CD4-positive, alpha-beta T cell (primary cell): ENCODE results near the gene FGFRL1. TPM values are rescaled to one million over a fixed set of nuclear protein-coding genes. Genes with fewer than 3 reads are reported as not detected.

Experiments
- ATAC-seq: fragments of 200-7000 bp; cut with Tn5 transposase; one replicate; pipeline ENCODE4 v1.10.0; 2022; ENCODE audit warnings: mild to moderate bottlenecking; ENCODE audit not compliant: poor library complexity
- CTCF ChIA-PET: fragments of 350-600 bp; sonication (Branson Sonifier 250); formaldehyde crosslinking; loops from one replicate; lab custom pipeline; 2021; ENCODE audit warnings: antibody characterized with exemption, inconsistent platforms; lab: Charles Lee
- POLR2A ChIA-PET: fragments of 350-600 bp; sonication (Branson Sonifier 250); formaldehyde crosslinking; loops from one replicate; lab custom pipeline; 2021; ENCODE audit warnings: antibody characterized with exemption, inconsistent platforms; lab: Charles Lee
- DNase-seq, 14 experiments: peaks; one replicate each; pipeline ENCODE4 v3.0.0-alpha.2; 2013 to 2020; ENCODE audit warnings: mixed read lengths in 2 of 14
- H3K27ac ChIP-seq, 2 donors: one replicate each; pipeline versions ENCODE4 v1.5.1 to v1.7.0; 2013; ENCODE audit warnings: low read length in 2 of 2, low read depth in 1 of 2, mild to moderate bottlenecking in 1 of 2
- H3K27me3 ChIP-seq, 2 experiments: 1 replicate in 1 of 2; 2 replicates in 1 of 2; pipeline versions ENCODE4 v1.6.1 to v1.7.0; 2013; ENCODE audit warnings: low read length in 2 of 2, control low read depth in 1 of 2, mild to moderate bottlenecking in 1 of 2, moderate library complexity in 1 of 2; ENCODE audit not compliant: insufficient read depth in 2 of 2, control insufficient read depth in 1 of 2
- H3K36me3 ChIP-seq: one replicate; pipeline ENCODE4 v1.6.1; 2013; ENCODE audit warnings: low read length, control low read depth; ENCODE audit not compliant: insufficient read depth
- H3K4me1 ChIP-seq: one replicate; pipeline ENCODE4 v1.6.1; 2013; ENCODE audit warnings: low read length, control low read depth; ENCODE audit not compliant: insufficient read depth
- H3K4me3 ChIP-seq: one replicate; pipeline ENCODE4 v1.5.1; 2013; ENCODE audit warnings: mild to moderate bottlenecking, low read length, moderate library complexity
- H3K9me3 ChIP-seq, 2 experiments: 1 replicate in 1 of 2; 2 replicates in 1 of 2; pipeline versions ENCODE4 v1.6.1 to v1.7.0; 2013; ENCODE audit warnings: low read length in 2 of 2, mild to moderate bottlenecking in 2 of 2, control low read depth in 1 of 2, moderate library complexity in 1 of 2; ENCODE audit not compliant: control insufficient read depth in 1 of 2, insufficient read depth in 1 of 2
- H3K27ac Mint-ChIP-seq: one replicate; pipeline ENCODE4 v1.8.0; 2020; ENCODE audit warnings: mixed read lengths
- H3K27me3 Mint-ChIP-seq: one replicate; pipeline ENCODE4 v1.8.0; 2021; ENCODE audit warnings: mixed read lengths
- H3K36me3 Mint-ChIP-seq: one replicate; pipeline ENCODE4 v1.8.0; 2021; ENCODE audit warnings: low read depth, mixed read lengths
- H3K4me1 Mint-ChIP-seq: one replicate; pipeline ENCODE4 v1.8.0; 2021; ENCODE audit warnings: low read depth, mixed read lengths
- H3K4me3 Mint-ChIP-seq: one replicate; pipeline ENCODE4 v1.8.0; 2020; ENCODE audit warnings: mild to moderate bottlenecking, mixed read lengths
- H3K9me3 Mint-ChIP-seq: one replicate; pipeline ENCODE4 v1.8.0; 2020; ENCODE audit warnings: mixed read lengths
- intact Hi-C, 2 experiments: fragments of 100-400 bp; cut with DNase I in 1 of 2; cut with micrococcal nuclease in 1 of 2; formaldehyde crosslinking; loops; one replicate each; pipeline versions ENCODE4 v1.15.1 to v1.9.0; 2023 to 2025; cut with DNase I, micrococcal nuclease
- total RNA-seq, 174 experiments: library from RNA in 2 of 174; stranded (reverse) in 2 of 174; gene quantifications; one replicate each; pipeline ENCODE4 v1.2.3 and lab custom pipeline; 2021 to 2026
- TF ChIP-seq, protein P1 (sequence below): fragments of 200-600 bp; IDR thresholded peaks from one replicate; pipeline ENCODE4 v1.8.0; 2022; ENCODE audit warnings: antibody characterized with exemption, mild to moderate bottlenecking

The FGFRL1 gene
- total RNA-seq, 2 experiments from 2014 or later = 21.8 to 25.0 TPM

DNA sequence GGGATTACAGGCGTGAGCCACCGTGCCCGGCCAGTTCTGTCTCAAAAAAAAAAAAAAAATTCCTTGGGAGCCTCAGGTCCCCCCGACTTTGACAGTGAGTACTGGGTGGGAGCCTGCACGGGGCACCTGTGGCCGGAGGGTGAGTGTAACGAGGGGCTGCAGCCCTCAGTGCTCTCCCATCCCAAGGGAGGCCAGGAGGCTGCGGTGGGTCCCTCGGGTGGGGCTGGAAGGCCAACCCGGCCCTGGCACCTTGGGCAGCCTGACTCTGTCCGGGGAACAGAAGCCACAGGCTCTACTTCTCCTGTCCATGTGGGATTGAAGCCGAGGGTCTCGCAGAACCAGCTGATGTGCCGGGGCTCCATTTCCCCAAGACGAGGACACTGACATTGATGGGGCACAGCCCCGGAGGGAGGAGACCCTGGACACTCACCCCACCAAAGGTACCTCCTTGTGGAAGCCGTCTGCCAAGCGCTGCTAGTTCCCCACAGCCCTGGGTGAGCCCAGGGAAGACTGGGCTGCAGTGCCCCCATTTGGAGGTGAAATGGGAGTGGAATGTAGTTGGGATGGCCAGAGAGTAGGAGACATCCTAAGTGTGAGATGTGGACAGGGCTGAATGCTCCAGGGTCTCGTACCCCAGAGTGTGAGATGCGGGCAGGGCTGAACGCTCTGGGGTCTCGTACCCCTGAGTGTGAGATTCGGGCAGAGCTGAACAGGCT lies 16.0 kb upstream of the FGFRL1 start:
- H3K4me1 ChIP-seq = peaks cover 15% of the 10 kb centered on the region
- DNase-seq = no peak
- Mint-ChIP-seq H3K4me3 (no peak overlapping the region), H3K27me3 (peaks cover 16% of the 10 kb centered on the region), H3K4me1 (peaks cover 16% of the 10 kb centered on the region), H3K9me3 (no peaks in the 10 kb centered on the region), H3K36me3 (no peaks in the 10 kb centered on the region), H3K27ac (no peak overlapping the region)
- peaks cover 2% of the 10 kb centered on the region for H3K36me3 ChIP-seq
- intact Hi-C loops = no loop called here
- H3K9me3 ChIP-seq = peaks cover 0 to 11% of the 10 kb centered on the region in 2 experiments
- peaks cover 23 to 25% of the 10 kb centered on the region in 2 experiments for H3K27me3 ChIP-seq
- CTCF ChIA-PET = no interaction called here
- POLR2A ChIA-PET = no interaction called here
- no peak overlapping the region for H3K4me3 ChIP-seq
- ATAC-seq = no peak
- H3K27ac ChIP-seq = no peak overlapping the region
- TF ChIP-seq, protein P1, sequence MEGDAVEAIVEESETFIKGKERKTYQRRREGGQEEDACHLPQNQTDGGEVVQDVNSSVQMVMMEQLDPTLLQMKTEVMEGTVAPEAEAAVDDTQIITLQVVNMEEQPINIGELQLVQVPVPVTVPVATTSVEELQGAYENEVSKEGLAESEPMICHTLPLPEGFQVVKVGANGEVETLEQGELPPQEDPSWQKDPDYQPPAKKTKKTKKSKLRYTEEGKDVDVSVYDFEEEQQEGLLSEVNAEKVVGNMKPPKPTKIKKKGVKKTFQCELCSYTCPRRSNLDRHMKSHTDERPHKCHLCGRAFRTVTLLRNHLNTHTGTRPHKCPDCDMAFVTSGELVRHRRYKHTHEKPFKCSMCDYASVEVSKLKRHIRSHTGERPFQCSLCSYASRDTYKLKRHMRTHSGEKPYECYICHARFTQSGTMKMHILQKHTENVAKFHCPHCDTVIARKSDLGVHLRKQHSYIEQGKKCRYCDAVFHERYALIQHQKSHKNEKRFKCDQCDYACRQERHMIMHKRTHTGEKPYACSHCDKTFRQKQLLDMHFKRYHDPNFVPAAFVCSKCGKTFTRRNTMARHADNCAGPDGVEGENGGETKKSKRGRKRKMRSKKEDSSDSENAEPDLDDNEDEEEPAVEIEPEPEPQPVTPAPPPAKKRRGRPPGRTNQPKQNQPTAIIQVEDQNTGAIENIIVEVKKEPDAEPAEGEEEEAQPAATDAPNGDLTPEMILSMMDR = no peak

DNA sequence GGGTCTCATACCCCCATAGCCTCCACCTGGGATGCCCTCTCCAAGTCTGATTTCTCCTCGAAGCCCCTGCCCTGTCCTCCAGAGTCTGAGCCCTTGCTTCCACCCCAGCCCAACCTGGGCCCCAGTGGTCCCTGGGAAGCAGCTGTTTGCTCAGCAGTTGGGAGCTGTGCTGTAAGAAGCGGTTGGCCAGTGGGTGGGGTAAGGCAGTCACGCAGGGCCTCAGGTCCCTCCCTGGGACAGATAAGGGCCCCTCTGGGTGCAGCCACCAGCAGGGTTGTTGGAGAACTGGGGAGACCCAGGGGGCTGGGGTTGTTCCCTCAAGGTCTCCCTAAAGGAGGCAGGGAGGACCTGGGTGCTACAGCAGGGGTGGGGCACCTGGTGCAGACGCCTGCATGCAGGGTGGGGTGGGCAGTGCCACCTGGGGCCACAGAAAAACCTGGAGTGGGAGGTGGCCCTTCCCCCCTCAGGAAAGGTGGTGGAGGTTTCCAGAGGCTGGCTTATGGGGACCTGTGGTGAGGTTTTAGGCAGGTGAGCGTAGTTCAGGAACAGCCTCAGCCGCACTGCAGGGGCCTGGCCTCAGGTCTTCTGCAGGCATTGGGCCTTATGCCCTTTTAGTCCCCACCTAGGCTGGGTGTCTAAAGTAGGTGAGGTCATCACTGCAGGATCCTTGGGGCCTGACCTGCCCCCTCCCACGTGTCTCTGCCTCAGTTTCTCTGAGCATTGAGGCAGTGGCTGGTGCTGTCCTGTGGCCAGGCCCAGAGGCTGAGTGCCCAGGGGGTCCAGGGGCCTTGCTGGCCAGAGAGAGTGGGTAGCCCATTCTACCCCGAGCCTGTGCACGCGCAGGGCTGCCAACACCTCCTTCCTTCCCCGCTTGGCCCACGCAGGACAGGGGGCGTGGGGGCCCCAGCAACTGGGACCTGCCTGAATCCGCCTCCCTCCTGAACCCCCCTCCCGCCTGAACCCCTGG lies 15.1 kb upstream of the FGFRL1 start:
- Histone ChIP-seq H3K27ac (no peak overlapping the region), H3K27me3 (peaks cover 32 to 33% of the 10 kb centered on the region in 2 experiments), H3K4me1 (peaks cover 15% of the 10 kb centered on the region), H3K36me3 (no peaks in the 10 kb centered on the region), H3K4me3 (no peak overlapping the region), H3K9me3 (peaks cover 0 to 11% of the 10 kb centered on the region in 2 experiments)
- Mint-ChIP-seq H3K4me1 (peaks cover 16% of the 10 kb centered on the region), H3K36me3 (no peaks in the 10 kb centered on the region), H3K4me3 (no peak overlapping the region), H3K27ac (no peak overlapping the region), H3K27me3 (peaks cover 18% of the 10 kb centered on the region), H3K9me3 (no peaks in the 10 kb centered on the region)
- intact Hi-C loops = no loop called here
- no peak for ATAC-seq
- CTCF ChIA-PET = no interaction called here
- POLR2A ChIA-PET = no interaction called here
- no peak for DNase-seq
- TF ChIP-seq, protein P1 = no peak

DNA sequence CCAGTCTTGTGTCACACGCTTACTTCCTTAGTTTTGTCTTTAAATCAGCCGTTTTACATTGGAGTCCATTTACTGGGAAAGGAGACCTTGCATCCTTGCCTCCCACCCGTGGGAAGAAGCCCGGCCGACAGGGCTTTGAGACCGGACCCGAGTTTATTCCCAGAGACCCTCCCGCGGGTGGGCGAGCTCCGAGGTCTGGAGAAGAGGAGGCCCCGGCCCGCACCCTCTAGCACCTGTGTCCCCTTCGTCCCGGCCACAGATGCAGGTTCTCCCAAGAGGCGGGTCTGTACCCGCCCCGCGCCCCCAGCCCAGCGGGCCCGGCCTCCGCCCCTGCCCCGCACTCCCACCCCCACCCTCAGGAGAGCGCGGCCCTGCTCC lies 14.4 kb upstream of the FGFRL1 start:
- Histone ChIP-seq H3K27me3 (peaks cover 38 to 39% of the 10 kb centered on the region in 2 experiments), H3K36me3 (no peaks in the 10 kb centered on the region), H3K9me3 (peaks cover 0 to 11% of the 10 kb centered on the region in 2 experiments), H3K27ac (no peak overlapping the region), H3K4me1 (peaks cover 17% of the 10 kb centered on the region), H3K4me3 (no peak overlapping the region)
- intact Hi-C loops = no loop called here
- TF ChIP-seq, protein P1 = no peak
- Mint-ChIP-seq H3K36me3 (no peaks in the 10 kb centered on the region), H3K4me3 (no peak overlapping the region), H3K9me3 (no peaks in the 10 kb centered on the region), H3K27ac (no peak overlapping the region), H3K4me1 (peaks cover 16% of the 10 kb centered on the region), H3K27me3 (peaks cover 21% of the 10 kb centered on the region)
- CTCF ChIA-PET = no interaction called here
- POLR2A ChIA-PET = no interaction called here
- DNase-seq = no peak
- no peak for ATAC-seq
